ELR (cell line): ENCODE measurements around the gene PCDHGA10.
A peak's percentile ranks its signal among the peaks of the same experiment; 100 is the strongest.
"Not testable (repeated sequence)": the region's sequence is repeated elsewhere in the genome, so short reads cannot be mapped to it uniquely, and the experiment has no call there.

ENCODE experiments used
- DNase-seq: peaks from one replicate; pipeline ENCODE4 v3.0.0-alpha.2; 2015; ENCODE audit warnings: low read depth

The PCDHGA10 gene

DNA sequence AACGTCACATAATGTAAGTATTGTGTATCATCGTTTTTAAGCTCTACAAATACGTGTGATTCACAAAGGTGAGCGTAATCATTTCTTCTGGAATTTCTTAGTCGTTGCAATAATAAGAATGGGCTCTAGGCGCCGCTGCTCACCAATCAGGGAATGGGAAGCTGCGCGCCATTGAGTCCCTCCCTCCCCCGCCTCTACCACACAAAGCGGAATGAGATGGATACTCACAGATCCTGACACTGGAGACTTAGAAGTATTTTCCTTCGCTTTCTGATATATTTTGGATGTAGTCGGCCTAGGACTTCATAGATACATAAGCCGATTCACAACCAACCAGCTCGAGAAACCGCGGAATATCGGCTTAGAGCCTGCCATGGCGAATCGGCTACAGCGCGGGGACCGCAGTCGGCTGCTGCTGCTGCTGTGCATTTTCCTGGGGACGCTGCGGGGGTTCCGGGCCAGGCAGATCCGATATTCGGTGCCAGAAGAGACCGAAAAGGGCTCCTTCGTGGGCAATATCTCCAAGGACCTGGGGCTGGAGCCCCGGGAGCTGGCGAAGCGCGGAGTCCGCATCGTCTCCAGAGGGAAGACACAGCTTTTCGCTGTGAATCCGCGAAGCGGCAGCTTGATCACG lies 8.2 kb downstream of the PCDHGA10 start, which contains the start of gene PCDHGA11:
PCDHGA11 (plus strand) TSS at position 197 of the 634 bp plus-strand sequence; CDS start at position 374, 177 bp downstream.
- DNase-seq, result peak; percentile 75

DNA sequence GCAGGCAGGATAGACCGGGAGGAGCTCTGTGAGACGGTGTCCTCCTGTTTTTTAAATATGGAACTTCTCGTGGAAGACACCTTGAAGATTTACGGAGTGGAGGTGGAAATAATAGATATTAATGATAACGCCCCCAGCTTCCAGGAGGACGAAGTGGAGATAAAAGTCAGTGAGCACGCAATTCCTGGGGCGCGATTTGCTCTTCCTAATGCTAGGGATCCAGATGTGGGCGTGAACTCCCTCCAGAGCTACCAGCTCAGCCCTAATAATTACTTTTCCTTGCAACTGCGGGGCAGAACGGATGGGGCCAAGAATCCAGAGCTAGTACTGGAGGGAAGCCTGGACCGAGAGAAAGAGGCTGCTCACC lies 8.7 kb downstream of the PCDHGA10 start:
- peak; percentile 22 for DNase-seq

DNA sequence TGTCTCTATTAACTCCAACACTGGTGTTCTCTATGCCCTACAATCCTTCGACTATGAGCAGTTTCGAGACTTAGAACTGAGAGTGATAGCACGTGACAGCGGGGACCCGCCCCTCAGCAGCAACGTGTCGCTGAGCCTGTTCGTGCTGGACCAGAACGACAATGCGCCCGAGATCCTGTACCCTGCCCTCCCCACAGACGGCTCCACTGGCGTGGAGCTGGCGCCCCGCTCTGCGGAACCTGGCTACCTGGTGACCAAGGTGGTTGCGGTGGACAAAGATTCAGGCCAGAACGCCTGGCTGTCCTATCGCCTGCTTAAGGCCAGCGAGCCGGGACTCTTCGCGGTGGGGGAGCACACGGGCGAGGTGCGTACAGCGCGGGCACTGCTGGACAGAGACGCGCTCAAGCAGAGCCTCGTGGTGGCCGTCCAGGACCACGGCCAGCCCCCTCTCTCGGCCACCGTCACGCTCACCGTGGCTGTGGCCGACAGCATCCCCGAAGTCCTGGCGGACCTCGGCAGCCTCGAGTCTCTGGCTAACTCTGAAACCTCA lies 10.0 kb downstream of the PCDHGA10 start:
- DNase-seq, result no peak

DNA sequence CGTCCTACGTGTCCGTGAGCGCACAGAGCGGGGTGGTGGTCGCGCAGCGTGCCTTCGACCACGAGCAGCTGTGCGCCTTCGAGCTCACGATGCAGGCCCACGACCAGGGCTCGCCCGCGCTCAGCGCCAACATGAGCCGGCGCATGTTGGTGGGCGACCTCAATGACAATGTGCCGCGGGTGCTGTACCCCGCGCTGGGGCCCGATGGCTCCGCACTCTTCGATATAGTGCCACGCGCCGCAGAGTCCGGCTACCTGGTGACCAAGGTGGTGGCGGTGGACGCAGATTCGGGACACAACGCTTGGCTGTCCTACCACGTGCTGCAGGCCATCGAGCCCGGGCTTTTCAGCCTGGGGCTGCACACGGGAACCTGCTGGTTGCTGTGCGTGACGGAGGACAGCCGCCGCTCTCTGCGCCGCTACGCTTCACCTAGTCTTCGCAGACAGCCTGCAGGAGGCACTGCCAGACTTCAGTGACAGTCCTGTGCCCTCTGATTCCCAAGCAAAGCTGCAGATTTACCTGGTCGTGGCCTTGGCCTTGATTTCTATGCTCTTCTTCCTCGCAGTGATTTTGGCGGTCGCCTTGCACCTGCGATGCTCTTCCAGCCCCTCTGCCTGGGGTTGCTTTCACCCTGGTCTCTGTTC lies 15.1 kb downstream of the PCDHGA10 start:
- no peak for DNase-seq

DNA sequence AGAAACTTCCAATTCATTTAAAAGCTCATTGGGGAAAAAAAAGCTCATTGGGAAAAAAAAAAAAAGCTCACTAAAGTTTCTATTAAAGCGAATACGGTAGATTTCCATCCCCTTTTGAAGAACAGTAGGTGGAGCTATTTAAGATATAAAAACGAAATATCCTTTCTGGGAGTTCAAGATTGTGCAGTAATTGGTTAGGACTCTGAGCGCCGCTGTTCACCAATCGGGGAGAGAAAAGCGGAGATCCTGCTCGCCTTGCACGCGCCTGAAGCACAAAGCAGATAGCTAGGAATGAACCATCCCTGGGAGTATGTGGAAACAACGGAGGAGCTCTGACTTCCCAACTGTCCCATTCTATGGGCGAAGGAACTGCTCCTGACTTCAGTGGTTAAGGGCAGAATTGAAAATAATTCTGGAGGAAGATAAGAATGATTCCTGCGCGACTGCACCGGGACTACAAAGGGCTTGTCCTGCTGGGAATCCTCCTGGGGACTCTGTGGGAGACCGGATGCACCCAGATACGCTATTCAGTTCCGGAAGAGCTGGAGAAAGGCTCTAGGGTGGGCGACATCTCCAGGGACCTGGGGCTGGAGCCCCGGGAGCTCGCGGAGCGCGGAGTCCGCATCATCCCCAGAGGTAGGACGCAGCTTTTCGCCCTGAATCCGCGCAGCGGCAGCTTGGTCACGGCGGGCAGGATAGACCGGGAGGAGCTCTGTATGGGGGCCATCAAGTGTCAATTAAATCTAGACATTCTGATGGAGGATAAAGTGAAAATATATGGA lies 17.7 kb downstream of the PCDHGA10 start, which contains the start of gene PCDHGA12:
PCDHGA12 (plus strand) TSS at position 176 of the 782 bp plus-strand sequence; CDS start at position 429, 253 bp downstream.
- peak; percentile 66 for DNase-seq

DNA sequence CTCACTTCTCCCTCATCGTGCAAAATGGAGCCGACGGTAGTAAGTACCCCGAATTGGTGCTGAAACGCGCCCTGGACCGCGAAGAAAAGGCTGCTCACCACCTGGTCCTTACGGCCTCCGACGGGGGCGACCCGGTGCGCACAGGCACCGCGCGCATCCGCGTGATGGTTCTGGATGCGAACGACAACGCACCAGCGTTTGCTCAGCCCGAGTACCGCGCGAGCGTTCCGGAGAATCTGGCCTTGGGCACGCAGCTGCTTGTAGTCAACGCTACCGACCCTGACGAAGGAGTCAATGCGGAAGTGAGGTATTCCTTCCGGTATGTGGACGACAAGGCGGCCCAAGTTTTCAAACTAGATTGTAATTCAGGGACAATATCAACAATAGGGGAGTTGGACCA lies 18.5 kb downstream of the PCDHGA10 start:
- no peak for DNase-seq

DNA sequence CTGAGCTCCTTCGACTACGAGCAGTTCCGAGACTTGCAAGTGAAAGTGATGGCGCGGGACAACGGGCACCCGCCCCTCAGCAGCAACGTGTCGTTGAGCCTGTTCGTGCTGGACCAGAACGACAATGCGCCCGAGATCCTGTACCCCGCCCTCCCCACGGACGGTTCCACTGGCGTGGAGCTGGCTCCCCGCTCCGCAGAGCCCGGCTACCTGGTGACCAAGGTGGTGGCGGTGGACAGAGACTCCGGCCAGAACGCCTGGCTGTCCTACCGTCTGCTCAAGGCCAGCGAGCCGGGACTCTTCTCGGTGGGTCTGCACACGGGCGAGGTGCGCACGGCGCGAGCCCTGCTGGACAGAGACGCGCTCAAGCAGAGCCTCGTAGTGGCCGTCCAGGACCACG lies 19.5 kb downstream of the PCDHGA10 start:
- not testable (repeated sequence) for DNase-seq

DNA sequence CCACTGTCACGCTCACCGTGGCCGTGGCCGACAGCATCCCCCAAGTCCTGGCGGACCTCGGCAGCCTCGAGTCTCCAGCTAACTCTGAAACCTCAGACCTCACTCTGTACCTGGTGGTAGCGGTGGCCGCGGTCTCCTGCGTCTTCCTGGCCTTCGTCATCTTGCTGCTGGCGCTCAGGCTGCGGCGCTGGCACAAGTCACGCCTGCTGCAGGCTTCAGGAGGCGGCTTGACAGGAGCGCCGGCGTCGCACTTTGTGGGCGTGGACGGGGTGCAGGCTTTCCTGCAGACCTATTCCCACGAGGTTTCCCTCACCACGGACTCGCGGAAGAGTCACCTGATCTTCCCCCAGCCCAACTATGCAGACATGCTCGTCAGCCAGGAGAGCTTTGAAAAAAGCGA lies 19.9 kb downstream of the PCDHGA10 start:
- not testable (repeated sequence) for DNase-seq

DNA sequence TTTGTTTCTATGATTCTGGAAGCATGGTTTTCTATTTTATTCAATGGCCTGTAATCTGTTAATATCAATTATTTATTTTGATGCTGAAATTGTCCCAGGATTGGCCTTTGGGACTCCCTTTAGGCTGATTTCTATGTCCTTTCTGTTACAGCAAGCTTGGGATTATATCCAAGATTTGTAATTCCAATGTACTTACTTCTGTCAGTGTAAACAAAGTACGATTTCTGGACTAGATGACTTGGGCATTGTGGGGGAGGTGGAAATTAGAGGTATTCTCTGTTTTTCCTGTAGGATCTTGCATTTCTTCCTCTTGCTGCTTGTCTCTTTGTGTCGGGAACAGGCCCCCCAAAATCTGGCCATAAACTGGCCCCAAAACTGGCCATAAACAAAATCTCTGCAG lies 21.2 kb downstream of the PCDHGA10 start:
- no peak for DNase-seq

DNA sequence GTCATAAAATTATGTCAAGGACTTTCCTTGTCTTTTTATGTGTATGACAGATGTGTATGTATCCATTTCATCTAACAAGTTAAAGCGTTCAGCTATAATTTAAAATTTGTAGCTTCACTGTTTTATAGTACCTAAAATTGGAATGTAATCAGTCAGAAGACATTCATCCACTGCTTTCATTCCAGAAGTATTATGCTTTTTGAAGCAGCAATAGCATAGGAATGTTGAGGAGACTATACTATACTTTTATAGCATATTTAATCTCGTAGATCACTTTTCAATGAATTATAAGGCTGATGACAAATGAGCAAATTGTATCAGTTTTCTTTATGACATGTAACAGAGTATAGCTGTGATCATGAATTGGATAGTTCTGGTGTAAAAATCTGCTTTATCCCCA lies 24.4 kb downstream of the PCDHGA10 start:
- peak; percentile 37 for DNase-seq

DNA sequence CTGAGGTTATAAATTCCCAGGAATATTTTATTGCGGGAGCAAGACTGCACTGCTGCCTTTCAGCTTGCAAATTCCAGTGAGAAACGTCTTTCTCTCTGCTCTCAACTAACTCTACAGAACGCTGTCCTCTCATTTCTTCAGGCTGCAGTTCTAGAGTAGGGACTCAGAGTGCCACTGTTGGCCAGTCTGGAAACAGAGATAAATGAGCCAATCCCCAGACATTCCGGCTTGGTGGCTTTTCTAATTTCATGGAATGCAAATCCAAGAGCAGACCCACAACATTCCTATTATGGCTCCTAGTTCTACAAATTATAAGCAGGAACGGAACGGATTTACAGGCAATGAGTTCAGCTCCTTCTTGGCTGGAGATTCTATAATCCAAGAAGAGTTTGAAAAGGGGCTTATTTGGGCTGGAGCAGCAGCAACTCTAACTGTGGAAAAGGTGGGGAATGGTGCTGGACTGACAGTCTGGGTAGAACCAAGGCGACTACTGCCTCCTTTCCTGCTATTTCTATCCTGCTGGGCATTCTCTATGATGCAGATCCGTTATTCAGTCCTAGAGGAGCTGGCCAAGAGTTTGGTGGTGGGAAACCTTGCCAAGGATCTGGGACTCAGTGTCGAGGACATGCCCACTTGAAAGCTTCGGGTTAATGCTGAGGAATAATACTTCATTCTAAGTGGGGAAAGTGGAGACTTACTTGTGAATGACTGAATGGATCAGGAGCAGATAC lies 26.8 kb downstream of the PCDHGA10 start:
- DNase-seq, result no peak

DNA sequence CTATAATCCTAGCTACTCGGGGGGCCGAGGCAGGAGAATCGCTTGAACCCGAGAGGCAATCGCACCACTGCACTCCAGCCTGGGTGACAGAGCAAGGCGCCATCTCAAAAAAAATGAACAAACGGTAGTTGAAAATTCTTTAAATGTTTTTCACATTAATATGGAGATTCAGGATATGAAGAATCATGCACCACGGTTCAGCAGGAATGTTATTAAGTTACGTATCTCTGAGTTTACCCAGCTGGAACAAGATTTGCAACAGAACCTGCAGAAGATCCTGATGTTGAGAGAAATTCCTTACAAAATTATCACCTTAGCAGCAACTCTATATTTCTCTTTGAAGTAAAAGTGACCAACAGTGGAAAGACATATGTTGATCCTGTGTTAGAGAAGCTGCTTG lies 27.6 kb downstream of the PCDHGA10 start:
- no peak for DNase-seq

DNA sequence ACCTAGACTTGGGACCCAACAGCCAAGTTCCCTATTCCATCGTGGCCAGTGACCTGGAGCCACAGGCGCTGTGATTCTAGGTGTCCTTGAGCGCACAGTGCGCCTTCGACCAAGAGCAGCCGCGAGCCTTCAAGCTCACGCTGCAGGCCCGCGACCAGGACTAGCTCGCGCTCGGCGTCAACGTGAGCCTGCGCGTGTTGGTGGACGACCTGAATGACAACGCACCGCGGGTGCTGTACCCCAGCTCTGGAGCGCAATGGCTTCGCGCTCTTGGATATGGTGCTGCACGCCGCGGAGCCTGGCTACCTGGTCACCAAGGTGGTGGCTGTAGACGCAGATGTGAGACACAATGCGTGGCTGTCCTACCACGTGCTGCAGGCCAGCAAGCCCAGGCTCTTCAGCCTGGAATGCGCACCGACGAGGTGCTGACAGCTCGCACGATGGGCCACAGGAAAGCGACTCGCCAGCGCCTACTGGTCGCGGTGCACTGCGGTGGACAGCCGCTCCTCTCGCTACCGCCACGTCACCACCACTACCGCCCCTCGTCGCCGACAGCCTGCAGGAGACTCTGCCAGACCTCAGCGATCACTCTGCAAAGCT lies 28.9 kb downstream of the PCDHGA10 start:
- no peak for DNase-seq

DNA sequence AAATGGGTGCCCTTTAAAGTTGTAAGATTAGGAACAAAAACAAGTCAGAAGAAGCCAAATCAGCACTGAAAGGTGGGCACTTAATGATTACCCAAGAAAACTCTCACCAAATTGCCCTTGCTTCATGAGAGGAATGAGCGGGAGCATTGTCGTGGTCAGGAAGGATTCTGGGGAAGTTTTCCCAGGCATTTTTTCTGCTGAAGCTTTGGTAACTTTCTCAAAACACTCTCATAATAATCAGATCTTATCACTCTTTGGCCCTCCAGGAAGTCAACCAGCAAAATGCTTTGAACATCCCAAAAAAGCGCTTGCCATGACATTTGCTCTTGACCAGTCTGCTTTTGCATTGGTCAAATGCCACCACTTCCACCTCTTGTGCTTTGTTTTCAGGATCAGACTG lies 52.6 kb downstream of the PCDHGA10 start:
- no peak for DNase-seq
